Natural killer cell (primary cell): ENCODE results near the gene KCND2. TPM values are rescaled to one million over a fixed set of nuclear protein-coding genes. Genes with fewer than 3 reads are reported as not detected.
"Not testable (repeated sequence)": the region's sequence is repeated elsewhere in the genome, so short reads cannot be mapped to it uniquely, and the experiment has no call there.

Source experiments
- ATAC-seq, 3 donors: fragments of 150-1000 bp in 2 of 3; fragments of 200-7000 bp in 1 of 3; cut with Tn5 transposase; 1 replicate in 1 of 3; 2 replicates in 2 of 3; pipeline ENCODE4 v1.10.0; 2021; ENCODE audit warnings: mild to moderate bottlenecking in 2 of 3, moderate library complexity in 2 of 3
- DNase-seq, 2 donors: peaks; one replicate each; pipeline versions ENCODE4 v3.0.0 to v3.0.0-alpha.2; 2013 to 2021; ENCODE audit warnings: mixed read lengths in 1 of 2
- H3K27ac ChIP-seq: one replicate; pipeline ENCODE4 v1.5.1; 2013; ENCODE audit warnings: mild to moderate bottlenecking, low read length
- H3K27me3 ChIP-seq: one replicate; pipeline ENCODE4 v1.6.1; 2013; ENCODE audit warnings: low read length; ENCODE audit not compliant: control insufficient read depth, insufficient read depth
- H3K36me3 ChIP-seq: one replicate; pipeline ENCODE4 v1.6.1; 2013; ENCODE audit warnings: low read length; ENCODE audit not compliant: control insufficient read depth, insufficient read depth
- H3K4me1 ChIP-seq: one replicate; pipeline ENCODE4 v1.6.1; 2013; ENCODE audit warnings: low read length; ENCODE audit not compliant: control insufficient read depth, insufficient read depth
- H3K4me3 ChIP-seq: one replicate; pipeline ENCODE4 v1.5.1; 2013; ENCODE audit warnings: low read length
- H3K9me3 ChIP-seq: one replicate; pipeline ENCODE4 v1.6.1; 2013; ENCODE audit warnings: low read length; ENCODE audit not compliant: control insufficient read depth, insufficient read depth
- H3K27ac Mint-ChIP-seq, 2 donors: one replicate each; pipeline ENCODE4 v1.8.0; 2022; ENCODE audit warnings: mild to moderate bottlenecking in 2 of 2, mixed read lengths in 2 of 2, moderate library complexity in 1 of 2
- H3K27me3 Mint-ChIP-seq, 2 donors: one replicate each; pipeline ENCODE4 v1.8.0; 2022; ENCODE audit warnings: low read depth in 2 of 2, mixed read lengths in 2 of 2
- H3K36me3 Mint-ChIP-seq: one replicate; pipeline ENCODE4 v1.8.0; 2022; ENCODE audit warnings: mixed read lengths
- H3K4me1 Mint-ChIP-seq, 2 donors: one replicate each; pipeline ENCODE4 v1.8.0; 2022; ENCODE audit warnings: mixed read lengths in 2 of 2
- H3K4me3 Mint-ChIP-seq: one replicate; pipeline ENCODE4 v1.8.0; 2022; ENCODE audit warnings: mild to moderate bottlenecking, moderate library complexity, mixed read lengths
- H3K9me3 Mint-ChIP-seq, 2 donors: one replicate each; pipeline ENCODE4 v1.8.0; 2022; ENCODE audit warnings: mixed read lengths in 2 of 2
- CTCF ChIP-seq: fragments of 200-600 bp; IDR thresholded peaks from one replicate; pipeline ENCODE4 v1.8.0; 2022; ENCODE audit warnings: antibody characterized with exemption
- WGBS: methylation state at CpG from one replicate; pipeline ENCODE4 v1.1.7; 2013; ENCODE audit warnings: missing lambda C conversion rate; ENCODE audit not compliant: insufficient coverage; 5-methylcytosine and 5-hydroxymethylcytosine counted together
- intact Hi-C: fragments of 100-400 bp; cut with micrococcal nuclease; formaldehyde crosslinking; loops from one replicate; pipeline ENCODE4 v1.14.2; 2022
- total RNA-seq, 4 donors: library from RNA; stranded (reverse); fragments of 120-200 nt in 1 of 4; gene quantifications; one replicate each; pipeline versions ENCODE4 v1.2.3 to v1.2.4, GENCODE V29; 2013 to 2022

Gene KCND2
- total RNA-seq, 3 donors from 2014 or later (not counting 1 experiment from before 2014, with no cell fraction given), result not detected

DNA sequence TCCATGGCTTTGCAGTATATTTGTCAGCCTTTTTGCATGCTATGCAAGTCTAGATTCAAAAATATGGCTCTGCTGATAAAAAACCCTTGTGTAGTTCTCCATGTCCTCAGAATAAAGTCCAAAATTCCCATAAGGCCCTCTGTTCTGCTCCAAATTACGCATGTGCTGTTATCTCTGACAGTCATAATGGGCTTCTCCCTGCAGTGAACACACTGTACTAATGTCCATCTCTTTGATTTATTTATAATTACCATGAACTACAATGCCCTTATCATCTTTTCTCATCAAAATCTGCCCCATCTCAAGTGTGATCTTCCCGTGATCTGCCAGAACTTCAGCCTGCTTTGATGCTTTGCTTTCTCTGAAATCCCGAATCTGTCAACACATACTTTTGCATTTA, 497.2 kb downstream of the KCND2 start:
- DNase-seq (no peak), ATAC-seq (no peak)
- H3K4me3 Mint-ChIP-seq, result no peak overlapping the region
- no peak for TF ChIP-seq CTCF
- H3K27ac Mint-ChIP-seq, result no peak overlapping the region
- no peaks in the 10 kb centered on the region for H3K27me3 Mint-ChIP-seq
- Histone ChIP-seq H3K27me3 (no peaks in the 10 kb centered on the region), H3K27ac (no peak overlapping the region), H3K4me1 (no peaks in the 10 kb centered on the region), H3K4me3 (no peak overlapping the region), H3K9me3 (no peaks in the 10 kb centered on the region), H3K36me3 (no peaks in the 10 kb centered on the region)
- no peaks in the 10 kb centered on the region for H3K4me1 Mint-ChIP-seq
- no peaks in the 10 kb centered on the region for H3K9me3 Mint-ChIP-seq
- intact Hi-C loops, result no loop called here
- no peaks in the 10 kb centered on the region for H3K36me3 Mint-ChIP-seq
- 95% methylated on average over 3 of the region's 3 CpGs for whole genome bisulfite sequencing

- intact Hi-C loops, result no loop called here
- H3K36me3 ChIP-seq, result no peaks in the 10 kb centered on the region
- H3K4me1 Mint-ChIP-seq, result no peaks in the 10 kb centered on the region
- no peak overlapping the region for H3K27ac Mint-ChIP-seq
- DNase-seq (no peak), ATAC-seq (no peak)
- H3K36me3 Mint-ChIP-seq, result no peaks in the 10 kb centered on the region
- no peaks in the 10 kb centered on the region for H3K4me1 ChIP-seq
- H3K4me3 Mint-ChIP-seq, result no peak overlapping the region
- no peaks in the 10 kb centered on the region for H3K27me3 Mint-ChIP-seq
- H3K9me3 Mint-ChIP-seq, result no peaks in the 10 kb centered on the region
- H3K9me3 ChIP-seq, result no peaks in the 10 kb centered on the region
- TF ChIP-seq CTCF, result no peak
- WGBS, result 85% methylated on average over 3 of the region's 3 CpGs
- no peaks in the 10 kb centered on the region for H3K27me3 ChIP-seq
- H3K4me3 ChIP-seq, result no peak overlapping the region
- H3K27ac ChIP-seq, result no peak overlapping the region
Measured at GRCh38 chr7:120774481-120774880, 501.5 kb downstream of the KCND2 start.

DNA sequence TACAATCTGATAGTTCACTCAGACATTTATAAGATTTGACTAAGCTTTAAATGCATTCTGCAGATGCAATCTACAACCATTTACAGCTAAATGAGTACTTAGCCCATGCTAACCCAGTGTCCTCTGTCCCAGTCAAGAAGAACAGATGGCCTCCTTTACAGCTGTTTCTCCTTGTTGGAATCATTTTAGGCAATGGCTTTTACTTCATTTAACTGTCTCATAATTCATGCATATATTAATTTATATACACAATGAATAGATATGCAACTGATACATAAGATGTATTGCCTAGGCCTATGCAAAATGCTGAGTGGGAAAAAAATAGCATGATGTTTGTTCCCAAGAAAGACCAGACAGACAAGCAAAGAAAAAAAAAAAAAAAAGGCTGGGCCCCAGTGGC, 502.8 kb downstream of the KCND2 start:
- Histone ChIP-seq H3K27ac (no peak overlapping the region), H3K4me3 (no peak overlapping the region), H3K9me3 (no peaks in the 10 kb centered on the region), H3K36me3 (no peaks in the 10 kb centered on the region), H3K4me1 (no peaks in the 10 kb centered on the region), H3K27me3 (no peaks in the 10 kb centered on the region)
- intact Hi-C loops, result no loop called here
- no peak for TF ChIP-seq CTCF
- ATAC-seq (no peak), DNase-seq (no peak)
- no peak overlapping the region for H3K27ac Mint-ChIP-seq
- H3K27me3 Mint-ChIP-seq, result no peaks in the 10 kb centered on the region
- no peaks in the 10 kb centered on the region for H3K36me3 Mint-ChIP-seq
- H3K4me1 Mint-ChIP-seq, result no peaks in the 10 kb centered on the region
- H3K4me3 Mint-ChIP-seq, result no peak overlapping the region
- H3K9me3 Mint-ChIP-seq, result no peaks in the 10 kb centered on the region

DNA sequence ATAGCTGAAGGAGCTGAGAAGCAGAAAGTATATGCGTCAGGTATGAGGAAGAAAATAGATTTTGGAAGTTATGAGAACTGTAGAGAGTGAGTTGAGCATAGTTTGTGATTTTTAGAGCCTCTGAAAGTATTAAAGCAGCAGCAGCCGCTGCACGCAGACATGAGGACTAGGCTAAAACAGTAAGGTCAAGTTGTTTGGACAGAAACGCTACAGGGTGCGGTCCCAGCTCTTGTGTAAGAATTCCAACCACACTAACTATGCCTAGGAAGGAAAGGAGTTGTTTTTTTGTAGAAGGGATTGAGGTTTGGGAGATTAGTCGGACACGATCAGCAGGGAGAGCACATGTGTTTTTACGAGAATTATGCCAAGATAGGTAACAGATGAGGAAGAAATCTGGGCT, 506.1 kb downstream of the KCND2 start:
- H3K36me3 Mint-ChIP-seq, H3K4me3 ChIP-seq, H3K4me3 Mint-ChIP-seq, H3K9me3 Mint-ChIP-seq, ATAC-seq, intact Hi-C loops, H3K27ac Mint-ChIP-seq, DNase-seq, H3K27ac ChIP-seq, H3K9me3 ChIP-seq, H3K27me3 Mint-ChIP-seq, H3K36me3 ChIP-seq, H3K4me1 Mint-ChIP-seq, H3K4me1 ChIP-seq, H3K27me3 ChIP-seq: not testable (repeated sequence)
- 91% methylated on average over 6 of the region's 8 CpGs for WGBS

DNA sequence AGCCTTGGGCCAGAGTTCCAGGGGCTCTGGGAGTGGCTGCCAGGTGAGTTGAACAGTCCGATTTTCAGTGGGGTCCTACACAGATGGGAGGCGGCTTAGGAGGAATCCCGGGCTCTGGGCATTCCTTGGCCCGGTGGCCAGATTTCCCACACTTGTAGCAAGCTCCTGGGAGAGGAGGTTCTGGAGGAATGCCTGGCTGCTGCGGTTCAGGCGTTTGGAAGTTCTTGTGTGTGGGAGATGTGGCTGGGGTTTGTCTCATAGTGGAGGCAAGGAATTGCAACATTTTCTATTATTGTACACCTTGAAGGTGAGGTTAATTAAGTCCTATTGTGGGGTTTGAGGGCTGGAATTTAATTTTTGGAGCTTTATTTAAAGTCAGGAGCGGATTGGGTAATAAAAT, 507.5 kb downstream of the KCND2 start:
- H3K4me3 ChIP-seq, H3K27ac Mint-ChIP-seq, H3K27me3 Mint-ChIP-seq, intact Hi-C loops, H3K27me3 ChIP-seq, H3K9me3 ChIP-seq, H3K4me3 Mint-ChIP-seq, H3K4me1 ChIP-seq, H3K4me1 Mint-ChIP-seq, H3K36me3 Mint-ChIP-seq, DNase-seq, H3K36me3 ChIP-seq, ATAC-seq, H3K27ac ChIP-seq, H3K9me3 Mint-ChIP-seq: not testable (repeated sequence)
- WGBS, result 85% methylated on average over 7 of the region's 7 CpGs
